ENCODE data around the gene ROBO1. TPM values are rescaled to one million over a fixed set of nuclear protein-coding genes. Genes with fewer than 3 reads are reported as not detected.

Gene ROBO1
- total RNA-seq, 2 experiments from 2014 or later, result 8.6 to 9.0 TPM

DNA sequence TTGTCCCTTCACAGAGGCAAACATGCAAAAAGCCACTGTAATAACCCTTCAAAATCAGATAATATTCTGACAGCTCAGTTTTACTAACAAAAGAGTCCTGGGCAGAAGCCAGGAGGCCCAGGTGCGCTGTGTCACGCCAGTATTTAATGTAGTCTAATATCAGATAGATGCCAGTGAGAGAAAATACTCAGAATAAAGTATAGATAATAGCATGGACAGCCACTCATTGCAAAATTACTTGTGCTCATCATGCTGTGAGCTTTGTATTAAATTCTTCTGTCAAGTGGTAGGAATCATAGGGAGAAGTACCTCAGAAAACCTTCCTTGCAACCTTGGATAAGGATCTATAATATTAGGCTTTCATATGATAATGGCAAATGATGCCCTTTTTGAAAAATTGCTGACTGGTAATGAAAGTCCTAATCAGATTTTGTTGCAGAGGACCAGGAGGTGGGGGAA lies 1154.3 kb downstream of the ROBO1 start:
- no peaks in the 10 kb centered on the region for H3K36me3 Mint-ChIP-seq (ENCODE audit: low read depth)
- POLR2A ChIA-PET, result no interaction called here
- intact Hi-C loops (cut with micrococcal nuclease), result no loop called here

GRCh38 chr3:78611278-78611677 lies 1156.5 kb downstream of the ROBO1 start:
- ATAC-seq, result no peak
- Mint-ChIP-seq H3K4me3 (no peak overlapping the region), H3K9me3 (no peaks in the 10 kb centered on the region), H3K27ac (no peak overlapping the region), H3K27me3 (no peaks in the 10 kb centered on the region), H3K4me1 (ENCODE audit: low read depth) (no peaks in the 10 kb centered on the region), H3K36me3 (ENCODE audit: low read depth) (no peaks in the 10 kb centered on the region)
- no peak for DNase-seq
- POLR2A ChIA-PET, result no interaction called here
- TF ChIP-seq, protein P1, sequence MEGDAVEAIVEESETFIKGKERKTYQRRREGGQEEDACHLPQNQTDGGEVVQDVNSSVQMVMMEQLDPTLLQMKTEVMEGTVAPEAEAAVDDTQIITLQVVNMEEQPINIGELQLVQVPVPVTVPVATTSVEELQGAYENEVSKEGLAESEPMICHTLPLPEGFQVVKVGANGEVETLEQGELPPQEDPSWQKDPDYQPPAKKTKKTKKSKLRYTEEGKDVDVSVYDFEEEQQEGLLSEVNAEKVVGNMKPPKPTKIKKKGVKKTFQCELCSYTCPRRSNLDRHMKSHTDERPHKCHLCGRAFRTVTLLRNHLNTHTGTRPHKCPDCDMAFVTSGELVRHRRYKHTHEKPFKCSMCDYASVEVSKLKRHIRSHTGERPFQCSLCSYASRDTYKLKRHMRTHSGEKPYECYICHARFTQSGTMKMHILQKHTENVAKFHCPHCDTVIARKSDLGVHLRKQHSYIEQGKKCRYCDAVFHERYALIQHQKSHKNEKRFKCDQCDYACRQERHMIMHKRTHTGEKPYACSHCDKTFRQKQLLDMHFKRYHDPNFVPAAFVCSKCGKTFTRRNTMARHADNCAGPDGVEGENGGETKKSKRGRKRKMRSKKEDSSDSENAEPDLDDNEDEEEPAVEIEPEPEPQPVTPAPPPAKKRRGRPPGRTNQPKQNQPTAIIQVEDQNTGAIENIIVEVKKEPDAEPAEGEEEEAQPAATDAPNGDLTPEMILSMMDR (IDR thresholded peaks at IDR 0.05), result no peak
- intact Hi-C loops (cut with micrococcal nuclease), result no loop called here
- CTCF ChIA-PET, result no interaction called here

More for the DNA sequence above, 1154.3 kb downstream of the ROBO1 start:
- Mint-ChIP-seq H3K9me3 (no peaks in the 10 kb centered on the region), H3K27me3 (no peaks in the 10 kb centered on the region), H3K4me1 (ENCODE audit: low read depth) (no peaks in the 10 kb centered on the region), H3K27ac (no peak overlapping the region), H3K4me3 (no peak overlapping the region)
- DNase-seq (no peak), ATAC-seq (no peak)
- TF ChIP-seq, protein P1 (IDR thresholded peaks at IDR 0.05), result no peak
- CTCF ChIA-PET, result no interaction called here

- Mint-ChIP-seq H3K4me3 (no peak overlapping the region), H3K27me3 (no peaks in the 10 kb centered on the region), H3K4me1 (ENCODE audit: low read depth) (no peaks in the 10 kb centered on the region), H3K36me3 (ENCODE audit: low read depth) (no peaks in the 10 kb centered on the region), H3K9me3 (no peaks in the 10 kb centered on the region), H3K27ac (no peak overlapping the region)
- ChIA-PET CTCF (no interaction called here), POLR2A (no interaction called here)
- intact Hi-C loops (cut with micrococcal nuclease), result no loop called here
- ATAC-seq, result no peak
- no peak for DNase-seq
- TF ChIP-seq, protein P1 (IDR thresholded peaks at IDR 0.05), result no peak
Observed at GRCh38 chr3:78610462-78611125, 1157.2 kb downstream of the ROBO1 start.

- Mint-ChIP-seq H3K27ac (no peak overlapping the region), H3K27me3 (no peaks in the 10 kb centered on the region), H3K9me3 (no peaks in the 10 kb centered on the region), H3K4me3 (no peak overlapping the region), H3K36me3 (ENCODE audit: low read depth) (no peaks in the 10 kb centered on the region), H3K4me1 (ENCODE audit: low read depth) (no peaks in the 10 kb centered on the region)
- ChIA-PET POLR2A (no interaction called here), CTCF (no interaction called here)
- DNase-seq (no peak), ATAC-seq (no peak)
- intact Hi-C loops (cut with micrococcal nuclease), result no loop called here
- TF ChIP-seq, protein P1 (IDR thresholded peaks at IDR 0.05), result no peak
Observed at GRCh38 chr3:78606756-78607155, 1161.0 kb downstream of the ROBO1 start.

GRCh38 chr3:78605178-78605577 lies 1162.6 kb downstream of the ROBO1 start:
- Mint-ChIP-seq H3K36me3 (ENCODE audit: low read depth) (no peaks in the 10 kb centered on the region), H3K27me3 (no peaks in the 10 kb centered on the region), H3K27ac (no peak overlapping the region), H3K9me3 (no peaks in the 10 kb centered on the region), H3K4me3 (no peak overlapping the region), H3K4me1 (ENCODE audit: low read depth) (no peaks in the 10 kb centered on the region)
- CTCF ChIA-PET, result no interaction called here
- ATAC-seq, result no peak
- intact Hi-C loops (cut with micrococcal nuclease), result no loop called here
- DNase-seq, result no peak
- POLR2A ChIA-PET, result no interaction called here
- TF ChIP-seq, protein P1 (IDR thresholded peaks at IDR 0.05), result no peak

Measured in activated CD8-positive, alpha-beta T cell treated with anti-CD3 and anti-CD28 coated beads for 36 hours (primary cell).